ENCODE results near the gene PER2.
"Not testable (repeated sequence)": the region's sequence is repeated elsewhere in the genome, so short reads cannot be mapped to it uniquely, and the experiment has no call there.

The PER2 gene

DNA sequence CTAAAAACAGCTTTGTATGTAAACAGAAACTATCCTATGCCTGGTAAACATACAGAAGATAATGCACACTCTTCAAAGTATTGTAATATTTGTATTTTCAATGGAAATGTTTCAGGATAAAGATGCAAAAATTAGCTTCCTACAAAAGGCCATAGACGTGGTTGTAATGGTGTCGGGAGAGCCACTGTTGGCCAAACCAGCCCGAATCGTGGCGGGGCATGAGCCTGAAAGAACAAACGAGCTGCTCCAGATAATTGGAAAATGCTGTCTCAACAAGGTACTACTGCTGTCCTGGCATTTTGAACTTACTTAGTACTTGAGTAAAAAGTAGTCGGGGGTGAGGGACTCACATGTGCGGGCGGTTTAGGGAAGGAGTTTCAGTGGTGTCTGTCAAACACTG lies 37.3 kb upstream of the PER2 start:
- H3K4me3 ChIP-seq (ENCODE audit: low read depth, low read length), result no peak overlapping the region
- H3K27me3 ChIP-seq (ENCODE audit: insufficient read depth, low read length), result no peaks in the 10 kb centered on the region
- peaks cover 19% of the 10 kb centered on the region for H3K36me3 ChIP-seq (ENCODE audit: insufficient read depth, low read length)
- H2AFZ ChIP-seq (ENCODE audit: low read length, unreplicated experiment), result no peak overlapping the region
- no peak overlapping the region for H3K27ac ChIP-seq (ENCODE audit: low read depth, low read length)
- peaks cover 22% of the 10 kb centered on the region for H3K79me2 ChIP-seq (ENCODE audit: control insufficient read depth, insufficient read depth, low read length, unreplicated experiment)
- H3K4me1 ChIP-seq (ENCODE audit: control insufficient read depth, insufficient read depth, low read length, unreplicated experiment), result peaks cover 5% of the 10 kb centered on the region

DNA sequence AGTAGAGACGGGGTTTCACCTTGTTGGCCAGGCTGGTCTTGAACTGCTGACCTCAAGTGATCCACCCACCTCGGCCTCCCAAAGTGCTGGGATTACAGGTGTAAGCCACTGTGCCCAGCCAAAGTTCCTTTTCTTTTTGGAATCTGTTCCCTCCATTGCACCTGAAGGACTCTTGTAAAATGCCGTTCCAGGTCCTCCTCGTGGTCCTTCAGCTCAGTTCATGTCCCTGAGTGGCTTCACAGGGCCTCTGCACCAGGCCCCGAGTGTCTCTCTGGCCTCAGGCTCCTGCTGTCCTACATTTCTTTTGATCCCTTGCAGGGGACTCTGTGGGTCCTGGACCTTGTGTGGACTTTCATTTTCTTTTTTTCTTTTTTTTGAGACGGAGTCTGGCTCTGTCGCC lies 35.8 kb upstream of the PER2 start:
- peaks cover 11% of the 10 kb centered on the region for H3K36me3 ChIP-seq (ENCODE audit: insufficient read depth, low read length)
- H3K27ac ChIP-seq (ENCODE audit: low read depth, low read length); H3K4me3 ChIP-seq (ENCODE audit: low read depth, low read length); H2AFZ ChIP-seq (ENCODE audit: low read length, unreplicated experiment); H3K27me3 ChIP-seq (ENCODE audit: insufficient read depth, low read length); H3K4me1 ChIP-seq (ENCODE audit: control insufficient read depth, insufficient read depth, low read length, unreplicated experiment): not testable (repeated sequence)
- H3K79me2 ChIP-seq (ENCODE audit: control insufficient read depth, insufficient read depth, low read length, unreplicated experiment), result peaks cover 22% of the 10 kb centered on the region

- H3K4me3 ChIP-seq (ENCODE audit: low read depth, low read length), result no peak overlapping the region; the same call in 1 of the 2 replicates
- H3K79me2 ChIP-seq (ENCODE audit: control insufficient read depth, insufficient read depth, low read length, unreplicated experiment), result peaks cover 21% of the 10 kb centered on the region
These were observed 33.6 kb upstream of the PER2 start for GRCh38 chr2:238322001-238322411.

GRCh38 chr2:238321467-238321866 lies 33.1 kb upstream of the PER2 start:
- H3K4me3 ChIP-seq (ENCODE audit: low read depth, low read length), result peak overlapping the region; percentile 86
- H2AFZ ChIP-seq (ENCODE audit: low read length, unreplicated experiment), result no peak overlapping the region

More at GRCh38 chr2:238322001-238322411, 33.6 kb upstream of the PER2 start:
- H3K36me3 ChIP-seq (ENCODE audit: insufficient read depth, low read length), result no peaks in the 10 kb centered on the region; the same call in 1 of the 2 replicates
- no peak overlapping the region for H2AFZ ChIP-seq (ENCODE audit: low read length, unreplicated experiment)
- H3K27me3 ChIP-seq (ENCODE audit: insufficient read depth, low read length), result 0 out of 2 replicates have a peak, but pooled peaks cover 3% of the 10 kb centered on the region
- peaks cover 5% of the 10 kb centered on the region for H3K4me1 ChIP-seq (ENCODE audit: control insufficient read depth, insufficient read depth, low read length, unreplicated experiment)
- no peak overlapping the region for H3K27ac ChIP-seq (ENCODE audit: low read depth, low read length)

GRCh38 chr2:238320648-238321281 lies 32.4 kb upstream of the PER2 start:
- peaks cover 14% of the 10 kb centered on the region for H3K79me2 ChIP-seq (ENCODE audit: control insufficient read depth, insufficient read depth, low read length, unreplicated experiment)
- H3K27me3 ChIP-seq (ENCODE audit: insufficient read depth, low read length), result 0 out of 2 replicates have a peak, but pooled peaks cover 3% of the 10 kb centered on the region
- no peaks in the 10 kb centered on the region; the same call in 1 of the 2 replicates for H3K36me3 ChIP-seq (ENCODE audit: insufficient read depth, low read length)
- peaks cover 5% of the 10 kb centered on the region for H3K4me1 ChIP-seq (ENCODE audit: control insufficient read depth, insufficient read depth, low read length, unreplicated experiment)
- no peak overlapping the region for H3K27ac ChIP-seq (ENCODE audit: low read depth, low read length)
- peak overlapping the region; percentile 95 for H2AFZ ChIP-seq (ENCODE audit: low read length, unreplicated experiment)
- peak overlapping the region; percentile 86 for H3K4me3 ChIP-seq (ENCODE audit: low read depth, low read length)

More at GRCh38 chr2:238321467-238321866, 33.1 kb upstream of the PER2 start:
- no peak overlapping the region for H3K27ac ChIP-seq (ENCODE audit: low read depth, low read length)
- peaks cover 16% of the 10 kb centered on the region for H3K79me2 ChIP-seq (ENCODE audit: control insufficient read depth, insufficient read depth, low read length, unreplicated experiment)
- 0 out of 2 replicates have a peak, but pooled peaks cover 3% of the 10 kb centered on the region for H3K27me3 ChIP-seq (ENCODE audit: insufficient read depth, low read length)
- H3K36me3 ChIP-seq (ENCODE audit: insufficient read depth, low read length), result no peaks in the 10 kb centered on the region; the same call in 1 of the 2 replicates
- H3K4me1 ChIP-seq (ENCODE audit: control insufficient read depth, insufficient read depth, low read length, unreplicated experiment), result peaks cover 5% of the 10 kb centered on the region

DNA sequence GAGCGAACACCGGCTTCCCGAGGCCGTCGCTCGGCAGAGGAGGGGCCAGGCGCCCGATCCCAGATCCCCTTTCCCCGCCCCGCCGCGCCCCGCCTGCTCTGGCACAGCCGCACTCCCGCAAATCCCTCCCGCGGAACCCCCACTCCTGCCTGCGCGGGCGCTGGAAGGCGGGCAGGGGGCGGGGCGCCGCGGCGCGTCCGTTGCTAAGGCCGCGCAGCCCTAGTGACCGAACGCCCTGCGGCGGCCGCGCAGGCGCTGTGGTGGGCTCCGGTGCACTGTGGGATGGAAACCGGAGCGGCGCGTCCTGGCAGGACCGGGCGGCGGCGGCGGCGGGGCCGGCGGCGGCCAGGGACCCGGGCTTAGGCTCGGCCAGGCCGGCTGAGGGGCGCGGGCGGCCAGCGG lies 31.8 kb upstream of the PER2 start, which contains the start of gene TRAF3IP1:
TSS of gene TRAF3IP1 (plus strand) at position 273 of the 402 bp plus-strand sequence. CDS start 145 bp downstream, outside the sequence.
- H3K27ac ChIP-seq (ENCODE audit: low read depth, low read length), result no peak within 1 kb of the TSS
- H3K36me3 ChIP-seq (ENCODE audit: insufficient read depth, low read length), result no peaks in the 10 kb centered on the region; the same call in 1 of the 2 replicates
- peak within 1 kb of the TSS; percentile 95 for H2AFZ ChIP-seq (ENCODE audit: low read length, unreplicated experiment)
- H3K27me3 ChIP-seq (ENCODE audit: insufficient read depth, low read length), result 0 out of 2 replicates have a peak, but pooled peaks cover 3% of the 10 kb centered on the region
- H3K4me3 ChIP-seq (ENCODE audit: low read depth, low read length), result peak within 1 kb of the TSS; percentile 86
- peaks cover 13% of the 10 kb centered on the region for H3K79me2 ChIP-seq (ENCODE audit: control insufficient read depth, insufficient read depth, low read length, unreplicated experiment)
- peaks cover 5% of the 10 kb centered on the region for H3K4me1 ChIP-seq (ENCODE audit: control insufficient read depth, insufficient read depth, low read length, unreplicated experiment)

DNA sequence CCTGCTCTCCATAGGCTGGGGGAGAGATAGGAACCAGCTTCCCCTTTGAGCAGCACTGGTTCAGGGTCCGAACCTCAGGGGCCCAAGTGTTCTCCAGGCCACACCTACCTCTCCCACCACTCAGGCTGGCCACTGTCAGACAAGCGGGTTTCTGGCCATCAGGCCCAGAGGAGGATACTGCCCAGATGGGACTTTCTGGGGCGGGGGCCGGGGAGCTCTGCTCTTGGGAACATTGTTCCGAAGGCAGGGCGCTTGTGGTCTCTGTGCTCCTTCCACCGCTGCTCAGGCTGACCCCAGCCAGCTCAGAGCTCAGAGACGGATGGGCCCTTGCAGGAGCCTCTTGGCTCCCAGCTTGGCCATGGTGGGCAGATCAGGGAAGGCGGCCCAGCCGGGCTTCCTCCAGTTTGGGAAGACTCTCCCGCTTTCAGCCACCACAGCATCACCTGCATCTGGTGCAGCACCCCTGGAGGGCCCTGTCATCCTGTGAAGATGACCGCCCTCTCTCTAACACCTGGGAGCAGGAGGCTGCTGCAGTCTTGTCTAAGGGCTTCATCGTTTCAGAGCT lies 26.7 kb upstream of the PER2 start:
- no peaks in the 10 kb centered on the region for H3K79me2 ChIP-seq (ENCODE audit: control insufficient read depth, insufficient read depth, low read length, unreplicated experiment)
- H3K4me3 ChIP-seq (ENCODE audit: low read depth, low read length), result no peak overlapping the region
- no peak overlapping the region for H2AFZ ChIP-seq (ENCODE audit: low read length, unreplicated experiment)
- no peaks in the 10 kb centered on the region for H3K4me1 ChIP-seq (ENCODE audit: control insufficient read depth, insufficient read depth, low read length, unreplicated experiment)
- H3K36me3 ChIP-seq (ENCODE audit: insufficient read depth, low read length), result no peaks in the 10 kb centered on the region
- no peak overlapping the region for H3K27ac ChIP-seq (ENCODE audit: low read depth, low read length)
- peaks cover 8% of the 10 kb centered on the region; the same call in 1 of the 2 replicates for H3K27me3 ChIP-seq (ENCODE audit: insufficient read depth, low read length)

DNA sequence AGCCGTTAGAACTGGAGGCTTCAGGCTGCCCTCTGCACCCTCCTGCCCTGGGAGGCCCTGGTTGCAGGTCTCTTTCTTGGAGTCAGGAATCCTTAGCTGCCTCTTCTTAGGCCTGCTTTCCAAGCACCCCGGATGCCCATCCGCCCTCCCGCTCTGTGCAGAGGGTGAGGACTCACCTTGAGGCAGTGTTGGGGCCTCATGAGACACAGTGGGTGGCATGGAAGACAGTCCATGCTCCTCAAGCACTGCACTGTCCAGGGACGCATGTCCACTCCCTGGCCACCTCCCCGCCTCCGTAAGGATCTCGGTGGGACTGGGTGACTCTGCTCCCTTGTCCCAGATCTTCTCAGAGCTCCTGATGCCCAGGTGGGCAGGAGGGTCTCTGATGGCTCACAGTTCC lies 26.2 kb upstream of the PER2 start:
- H3K4me3 ChIP-seq (ENCODE audit: low read depth, low read length), result no peak overlapping the region
- no peaks in the 10 kb centered on the region for H3K36me3 ChIP-seq (ENCODE audit: insufficient read depth, low read length)
- H2AFZ ChIP-seq (ENCODE audit: low read length, unreplicated experiment), result no peak overlapping the region
- H3K4me1 ChIP-seq (ENCODE audit: control insufficient read depth, insufficient read depth, low read length, unreplicated experiment), result no peaks in the 10 kb centered on the region
- no peak overlapping the region for H3K27ac ChIP-seq (ENCODE audit: low read depth, low read length)
- peaks cover 8% of the 10 kb centered on the region; the same call in 1 of the 2 replicates for H3K27me3 ChIP-seq (ENCODE audit: insufficient read depth, low read length)
- H3K79me2 ChIP-seq (ENCODE audit: control insufficient read depth, insufficient read depth, low read length, unreplicated experiment), result no peaks in the 10 kb centered on the region

GRCh38 chr2:238313991-238314350 lies 25.6 kb upstream of the PER2 start:
- Histone ChIP-seq H2AFZ (ENCODE audit: low read length, unreplicated experiment) (no peak overlapping the region), H3K36me3 (ENCODE audit: insufficient read depth, low read length) (no peaks in the 10 kb centered on the region), H3K4me1 (ENCODE audit: control insufficient read depth, insufficient read depth, low read length, unreplicated experiment) (no peaks in the 10 kb centered on the region), H3K4me3 (ENCODE audit: low read depth, low read length) (no peak overlapping the region), H3K27me3 (ENCODE audit: insufficient read depth, low read length) (peaks cover 8% of the 10 kb centered on the region; the same call in 1 of the 2 replicates), H3K79me2 (ENCODE audit: control insufficient read depth, insufficient read depth, low read length, unreplicated experiment) (no peaks in the 10 kb centered on the region), H3K27ac (ENCODE audit: low read depth, low read length) (no peak overlapping the region)

GRCh38 chr2:238313289-238313990 lies 25.0 kb upstream of the PER2 start:
- H3K4me1 ChIP-seq (ENCODE audit: control insufficient read depth, insufficient read depth, low read length, unreplicated experiment), result no peaks in the 10 kb centered on the region
- H3K4me3 ChIP-seq (ENCODE audit: low read depth, low read length), result no peak overlapping the region
- H3K27me3 ChIP-seq (ENCODE audit: insufficient read depth, low read length), result peaks cover 8% of the 10 kb centered on the region; the same call in 1 of the 2 replicates
- no peaks in the 10 kb centered on the region for H3K36me3 ChIP-seq (ENCODE audit: insufficient read depth, low read length)
- H2AFZ ChIP-seq (ENCODE audit: low read length, unreplicated experiment), result no peak overlapping the region
- H3K79me2 ChIP-seq (ENCODE audit: control insufficient read depth, insufficient read depth, low read length, unreplicated experiment), result no peaks in the 10 kb centered on the region
- no peak overlapping the region for H3K27ac ChIP-seq (ENCODE audit: low read depth, low read length)

All from ACC112 (cell line).